Measurements from ENCODE around the gene PAXX.
"Not testable (repeated sequence)": the region's sequence is repeated elsewhere in the genome, so short reads cannot be mapped to it uniquely, and the experiment has no call there.

The PAXX gene

DNA sequence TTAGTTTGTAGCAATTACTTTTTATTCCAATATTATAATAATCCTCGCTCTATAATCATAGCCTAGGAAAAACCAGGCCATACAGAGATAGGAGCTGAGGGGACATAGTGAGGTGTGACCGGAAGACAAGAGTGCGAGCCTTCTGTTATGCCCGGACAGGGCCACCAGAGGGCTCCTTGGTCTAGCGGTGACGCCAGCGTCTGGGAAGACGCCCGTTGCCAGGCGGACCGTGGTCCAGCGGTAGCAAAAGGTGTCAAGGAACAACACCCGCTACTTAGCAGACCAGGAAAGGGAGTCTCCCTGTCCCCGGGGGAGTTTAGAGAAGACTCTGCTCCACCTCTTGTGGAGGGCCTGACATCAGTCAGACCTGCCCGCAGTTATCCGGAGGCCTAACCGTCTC lies 12.1 kb downstream of the PAXX start:
- peaks cover 14% of the 10 kb centered on the region for H3K27me3 Mint-ChIP-seq (ENCODE audit: low read depth, poor library complexity)
- DNase-seq; H3K4me3 Mint-ChIP-seq; H3K27ac Mint-ChIP-seq; H3K36me3 Mint-ChIP-seq (ENCODE audit: low read depth): not testable (repeated sequence)
- peaks cover 24% of the 10 kb centered on the region for H3K9me3 Mint-ChIP-seq
- H3K4me1 Mint-ChIP-seq = peaks cover 16% of the 10 kb centered on the region
- TF ChIP-seq, protein P1, sequence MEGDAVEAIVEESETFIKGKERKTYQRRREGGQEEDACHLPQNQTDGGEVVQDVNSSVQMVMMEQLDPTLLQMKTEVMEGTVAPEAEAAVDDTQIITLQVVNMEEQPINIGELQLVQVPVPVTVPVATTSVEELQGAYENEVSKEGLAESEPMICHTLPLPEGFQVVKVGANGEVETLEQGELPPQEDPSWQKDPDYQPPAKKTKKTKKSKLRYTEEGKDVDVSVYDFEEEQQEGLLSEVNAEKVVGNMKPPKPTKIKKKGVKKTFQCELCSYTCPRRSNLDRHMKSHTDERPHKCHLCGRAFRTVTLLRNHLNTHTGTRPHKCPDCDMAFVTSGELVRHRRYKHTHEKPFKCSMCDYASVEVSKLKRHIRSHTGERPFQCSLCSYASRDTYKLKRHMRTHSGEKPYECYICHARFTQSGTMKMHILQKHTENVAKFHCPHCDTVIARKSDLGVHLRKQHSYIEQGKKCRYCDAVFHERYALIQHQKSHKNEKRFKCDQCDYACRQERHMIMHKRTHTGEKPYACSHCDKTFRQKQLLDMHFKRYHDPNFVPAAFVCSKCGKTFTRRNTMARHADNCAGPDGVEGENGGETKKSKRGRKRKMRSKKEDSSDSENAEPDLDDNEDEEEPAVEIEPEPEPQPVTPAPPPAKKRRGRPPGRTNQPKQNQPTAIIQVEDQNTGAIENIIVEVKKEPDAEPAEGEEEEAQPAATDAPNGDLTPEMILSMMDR (IDR thresholded peaks at IDR 0.05) = peak; percentile 22

DNA sequence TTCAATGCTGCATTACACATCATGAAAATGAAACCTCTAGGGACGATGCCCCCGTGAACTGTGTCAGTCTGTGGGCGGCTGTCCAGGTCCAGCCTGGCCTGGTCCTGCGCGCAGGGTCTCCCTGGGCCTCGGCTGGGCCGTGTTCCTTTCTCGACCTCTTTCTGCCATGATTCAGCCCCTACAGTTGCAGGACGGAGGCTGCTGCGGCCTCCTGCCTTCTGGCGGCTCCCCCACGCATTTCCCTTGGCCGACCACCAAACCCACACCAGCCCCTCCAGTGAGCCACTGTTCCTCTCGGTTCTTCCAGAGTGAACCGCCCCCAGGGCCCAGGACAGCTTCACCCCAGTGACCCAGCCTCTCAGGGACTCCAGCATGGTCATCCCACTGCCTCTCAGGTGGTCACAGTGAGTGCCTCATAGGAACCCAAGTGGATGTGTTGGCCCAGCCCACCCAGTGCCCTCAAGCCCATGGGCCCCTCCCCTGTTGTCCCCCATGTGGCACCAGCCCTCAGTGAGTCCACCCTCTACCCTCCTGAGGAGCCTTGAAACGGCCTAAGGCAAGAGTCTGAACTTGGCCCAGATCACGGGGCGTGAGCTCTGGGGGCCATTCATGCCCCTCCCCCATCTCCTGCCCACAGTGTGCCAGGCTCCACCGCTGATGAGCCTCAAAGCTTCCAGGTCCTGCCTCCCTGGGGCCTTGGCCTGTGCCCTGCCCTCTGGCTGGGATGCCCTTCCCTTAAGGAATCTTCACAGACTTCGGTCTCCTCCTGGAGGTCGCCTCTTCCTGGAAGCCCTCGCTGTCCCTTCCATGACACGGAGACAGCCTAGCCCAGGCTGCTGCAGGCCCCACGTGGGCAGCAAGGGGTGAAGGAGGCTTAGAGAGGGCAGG lies 14.1 kb downstream of the PAXX start:
- Mint-ChIP-seq H3K4me1 (peaks cover 7% of the 10 kb centered on the region), H3K27ac (no peak overlapping the region), H3K36me3 (ENCODE audit: low read depth) (peaks cover 4% of the 10 kb centered on the region), H3K27me3 (ENCODE audit: low read depth, poor library complexity) (peaks cover 7% of the 10 kb centered on the region), H3K9me3 (peaks cover 24% of the 10 kb centered on the region), H3K4me3 (no peak overlapping the region)
- TF ChIP-seq, protein P1 (IDR thresholded peaks at IDR 0.05) = no peak
- no peak for DNase-seq

DNA sequence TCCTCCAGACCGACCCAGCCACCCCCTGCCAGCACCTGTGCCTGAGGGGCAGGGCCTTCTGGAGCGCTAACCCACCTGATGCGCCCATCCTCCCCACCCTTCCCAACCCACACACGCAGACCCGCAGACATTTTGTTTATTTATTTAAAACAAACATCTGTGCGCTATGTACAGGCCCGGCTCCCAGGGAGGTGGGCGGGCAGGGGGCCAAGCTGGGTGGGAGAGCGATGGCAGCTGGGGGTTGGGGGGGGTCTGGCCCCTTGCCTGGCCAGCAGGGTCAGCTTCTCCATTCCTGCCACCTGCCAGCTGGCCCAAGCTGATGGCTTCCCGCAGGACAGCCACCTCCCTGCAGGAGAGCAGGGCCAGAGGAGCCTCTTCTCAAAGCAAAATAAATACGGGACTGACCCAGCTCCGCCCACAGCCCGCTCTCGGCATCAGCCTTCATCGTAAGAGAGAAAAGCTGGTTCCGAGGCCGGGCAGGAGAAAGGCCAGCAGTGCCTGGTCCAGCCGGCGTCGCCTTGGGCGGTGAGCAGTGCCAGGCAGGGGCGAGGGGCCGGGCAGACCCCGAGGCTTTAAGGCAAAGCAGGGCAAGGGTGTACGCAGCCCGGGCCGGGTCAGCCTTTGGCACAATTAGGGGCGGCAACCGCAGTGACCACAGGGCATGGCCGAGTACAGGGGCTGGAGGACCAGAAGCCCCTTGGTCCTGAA lies 15.0 kb downstream of the PAXX start:
- DNase-seq = no peak
- peaks cover 7% of the 10 kb centered on the region for H3K4me1 Mint-ChIP-seq
- peaks cover 8% of the 10 kb centered on the region for H3K36me3 Mint-ChIP-seq (ENCODE audit: low read depth)
- peaks cover 24% of the 10 kb centered on the region for H3K9me3 Mint-ChIP-seq
- peaks cover 7% of the 10 kb centered on the region for H3K27me3 Mint-ChIP-seq (ENCODE audit: low read depth, poor library complexity)
- no peak overlapping the region for H3K27ac Mint-ChIP-seq
- TF ChIP-seq, protein P1 (IDR thresholded peaks at IDR 0.05) = no peak
- H3K4me3 Mint-ChIP-seq = no peak overlapping the region

DNA sequence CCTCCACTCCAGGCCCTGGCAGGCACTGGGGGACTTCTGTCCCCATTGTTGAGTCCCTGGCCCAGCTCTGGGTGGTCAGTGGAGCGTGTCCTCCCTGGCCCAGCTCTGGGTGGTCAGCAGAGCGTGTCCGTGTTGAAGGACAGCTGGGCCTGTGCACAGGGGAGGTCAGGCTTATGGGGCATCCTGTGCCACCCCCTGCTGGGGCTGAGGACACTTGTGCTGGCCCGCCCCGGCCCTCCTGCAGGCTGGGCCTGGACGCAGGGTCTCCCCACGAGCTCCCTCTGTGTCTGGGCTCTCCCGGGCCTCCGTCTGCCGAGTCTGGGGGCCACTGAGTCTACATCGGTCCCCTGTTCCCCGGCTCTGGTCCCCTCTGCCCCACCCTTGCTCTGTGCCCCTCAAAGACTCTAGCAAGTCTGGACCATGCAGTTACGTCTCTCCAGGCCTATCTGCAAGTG lies 15.6 kb downstream of the PAXX start:
- peaks cover 7% of the 10 kb centered on the region for H3K4me1 Mint-ChIP-seq
- TF ChIP-seq, protein P1 (IDR thresholded peaks at IDR 0.05) = no peak
- no peak overlapping the region for H3K27ac Mint-ChIP-seq
- H3K36me3 Mint-ChIP-seq (ENCODE audit: low read depth) = peaks cover 8% of the 10 kb centered on the region
- H3K9me3 Mint-ChIP-seq = peaks cover 24% of the 10 kb centered on the region
- peak; percentile 70 for DNase-seq
- H3K4me3 Mint-ChIP-seq = no peak overlapping the region
- H3K27me3 Mint-ChIP-seq (ENCODE audit: low read depth, poor library complexity) = peaks cover 5% of the 10 kb centered on the region

DNA sequence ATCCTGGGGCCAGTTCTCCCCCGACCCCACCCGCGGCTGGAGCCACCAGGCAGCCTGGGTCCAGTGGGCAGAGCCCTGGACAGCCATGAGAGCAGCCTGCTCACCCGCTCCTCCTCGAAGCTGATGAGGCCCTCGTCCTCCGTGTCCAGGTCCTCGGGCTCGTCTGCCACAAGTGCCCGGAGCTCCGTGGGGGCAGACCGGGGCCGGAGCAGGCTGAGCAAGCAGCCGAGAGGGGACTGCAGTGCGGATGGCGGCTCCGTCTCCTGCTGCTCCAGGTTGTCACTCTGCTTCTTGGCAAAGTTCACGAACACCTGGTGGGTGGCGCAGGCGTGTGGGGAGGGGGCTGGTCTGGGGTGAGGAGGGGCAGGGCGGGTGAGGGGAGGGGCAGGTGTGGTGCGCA lies 16.1 kb downstream of the PAXX start:
- peaks cover 24% of the 10 kb centered on the region for H3K9me3 Mint-ChIP-seq
- peaks cover 7% of the 10 kb centered on the region for H3K4me1 Mint-ChIP-seq
- TF ChIP-seq, protein P1 (IDR thresholded peaks at IDR 0.05) = no peak
- H3K27me3 Mint-ChIP-seq (ENCODE audit: low read depth, poor library complexity) = peaks cover 5% of the 10 kb centered on the region
- no peak for DNase-seq
- H3K4me3 Mint-ChIP-seq = no peak overlapping the region
- peaks cover 8% of the 10 kb centered on the region for H3K36me3 Mint-ChIP-seq (ENCODE audit: low read depth)
- no peak overlapping the region for H3K27ac Mint-ChIP-seq
